A549 (cell line): Measurements from ENCODE around the gene REC8. TPM values are rescaled to one million over a fixed set of nuclear protein-coding genes. Genes with fewer than 3 reads are reported as not detected.

Source experiments
- ATAC-seq, 2 experiments: fragments of 200-7000 bp in 1 of 2; fragments of >200 bp in 1 of 2; cut with Nextera tagmentation in 1 of 2; cut with Tn5 transposase in 1 of 2; 3 replicates each; pipeline versions ENCODE4 v1.8.0 to v1.9.1; 2018 to 2020; ENCODE audit warnings: mild to moderate bottlenecking in 1 of 2, moderate library complexity in 1 of 2
- CTCF ChIA-PET: fragments of 300-600 bp; sonication (Branson Sonifier 250); formaldehyde crosslinking; extraction: SDS; loops from one replicate; lab custom pipeline; 2021; ENCODE audit warnings: antibody characterized with exemption, inconsistent platforms; lab: Yijun Ruan, JAX
- POLR2A ChIA-PET: fragments of 350-600 bp; formaldehyde crosslinking; extraction: SDS; loops from one replicate; lab custom pipeline; 2021; ENCODE audit warnings: antibody characterized with exemption, inconsistent platforms; lab: Yijun Ruan, JAX
- DNase-seq, 2 experiments: peaks; one replicate each; pipeline versions ENCODE4 v3.0.0 to v3.0.0-alpha.2; 2011 to 2016; ENCODE audit warnings: low read depth in 1 of 2, low spot score in 1 of 2
- FAIRE-seq: peaks from 2 replicates; lab custom pipeline; 2011; peaks lifted over from hg19 to GRCh38; lab: Jason Lieb, UNC
- H3K27ac ChIP-seq, 2 experiments: fragments of >200 bp; sonication (Bioruptor Twin); formaldehyde crosslinking; 3 replicates each; pipeline ENCODE4 v1.5.1; 2016 to 2017
- H3K4me1 ChIP-seq: fragments of >200 bp; sonication (Bioruptor Twin); formaldehyde crosslinking; 3 replicates; pipeline ENCODE4 v1.6.1; 2016
- H3K4me2 ChIP-seq: fragments of >200 bp; sonication (Bioruptor Twin); formaldehyde crosslinking; 3 replicates; pipeline ENCODE4 v1.6.1; 2016
- H3K4me3 ChIP-seq: fragments of >200 bp; sonication (Bioruptor Twin); formaldehyde crosslinking; 3 replicates; pipeline ENCODE4 v1.5.1; 2016
- H3K9me3 ChIP-seq: fragments of >200 bp; sonication (Bioruptor Twin); formaldehyde crosslinking; 3 replicates; pipeline ENCODE4 v1.6.1; 2016
- CBX2 ChIP-seq: fragments of 200-600 bp; sonication (generic); IDR thresholded peaks from 2 replicates; pipeline ENCODE4 v1.6.1; 2016; ENCODE audit warnings: low read depth, mild to moderate bottlenecking, borderline replicate concordance
- CBX8 ChIP-seq: fragments of 200-600 bp; sonication (generic); IDR thresholded peaks from 2 replicates; pipeline ENCODE4 v1.6.1; 2016
- EHMT2 ChIP-seq: fragments of 200-600 bp; sonication (generic); IDR thresholded peaks from 2 replicates; pipeline ENCODE4 v1.6.1; 2016; ENCODE audit warnings: antibody characterized with exemption, low read depth, mild to moderate bottlenecking, moderate library complexity
- FOSB ChIP-seq: fragments of 250-450 bp; sonication (Bioruptor Pico); IDR thresholded peaks from 2 replicates; pipeline ENCODE4 v1.5.0; 2020; ENCODE audit warnings: mild to moderate bottlenecking, moderate library complexity
- FOXS1 ChIP-seq: fragments of 250-450 bp; sonication (Bioruptor Pico); IDR thresholded peaks from 2 replicates; pipeline ENCODE4 v1.5.0; 2020; ENCODE audit warnings: mild to moderate bottlenecking, moderate library complexity
- HDAC2 ChIP-seq: fragments of 200-600 bp; sonication (generic); IDR thresholded peaks from 2 replicates; pipeline ENCODE4 v1.6.1; 2016
- HEYL ChIP-seq: fragments of 250-450 bp; sonication (Bioruptor Pico); IDR thresholded peaks from 2 replicates; pipeline ENCODE4 v1.8.0; 2021; ENCODE audit warnings: mild to moderate bottlenecking, moderate library complexity
- HOXA7 ChIP-seq: fragments of 250-450 bp; sonication (Bioruptor Pico); IDR thresholded peaks from 2 replicates; pipeline ENCODE4 v1.5.0; 2020; ENCODE audit warnings: mild to moderate bottlenecking, moderate library complexity
- JUN ChIP-seq, 2 experiments: fragments of >200 bp; sonication (Bioruptor Twin); formaldehyde crosslinking; IDR thresholded peaks; 2 replicates in 1 of 2; 3 replicates in 1 of 2; pipeline ENCODE4 v1.6.1; 2016 to 2017
- JUNB ChIP-seq: fragments of >200 bp; sonication (Bioruptor Twin); formaldehyde crosslinking; IDR thresholded peaks from 2 replicates; pipeline ENCODE4 v1.6.1; 2016
- KDM1A ChIP-seq: fragments of 200-600 bp; sonication (generic); IDR thresholded peaks from 2 replicates; pipeline ENCODE4 v1.6.1; 2016; ENCODE audit warnings: low read depth, mild to moderate bottlenecking
- KDM5A ChIP-seq: fragments of 200-600 bp; sonication (generic); IDR thresholded peaks from 2 replicates; pipeline ENCODE4 v1.6.1; 2016; ENCODE audit warnings: antibody characterized with exemption, mild to moderate bottlenecking
- MYC ChIP-seq: IDR thresholded peaks from 2 replicates; pipeline ENCODE4 v1.6.1; 2012; ENCODE audit warnings: mild to moderate bottlenecking, inconsistent platforms, low read length, improper control_type of control experiment, borderline replicate concordance
- NFE2L2 ChIP-seq: fragments of 150-350 bp; conservative IDR thresholded peaks from 2 replicates; pipeline ENCODE4 v1.6.1; 2014; ENCODE audit warnings: low read length
- NR3C1 ChIP-seq: fragments of >200 bp; sonication (Bioruptor Twin); formaldehyde crosslinking; IDR thresholded peaks from 3 replicates; pipeline ENCODE4 v1.6.1; 2017
- RAD21 ChIP-seq, 2 experiments: fragments of >200 bp in 1 of 2; sonication (Bioruptor Twin) in 1 of 2; formaldehyde crosslinking in 1 of 2; IDR thresholded peaks in 1 of 2; conservative IDR thresholded peaks in 1 of 2; 2 replicates in 1 of 2; 3 replicates in 1 of 2; pipeline ENCODE4 v1.6.1; 2012 to 2018; ENCODE audit warnings: inconsistent platforms in 1 of 2
- RARB ChIP-seq: fragments of 250-450 bp; sonication (Bioruptor Pico); IDR thresholded peaks from 2 replicates; pipeline ENCODE4 v1.8.0; 2021; ENCODE audit warnings: mild to moderate bottlenecking, moderate library complexity
- REST ChIP-seq: fragments of 200-600 bp; sonication (generic); IDR thresholded peaks from 2 replicates; pipeline ENCODE4 v1.6.1; 2016; ENCODE audit warnings: antibody characterized with exemption, mild to moderate bottlenecking, moderate library complexity
- RFX5 ChIP-seq: fragments of 450-650 bp; IDR thresholded peaks from 2 replicates; pipeline ENCODE4 v1.7.1; 2014; ENCODE audit warnings: antibody characterized with exemption, mild to moderate bottlenecking, moderate library complexity
- SMC3 ChIP-seq: fragments of >200 bp; sonication (Bioruptor Twin); formaldehyde crosslinking; IDR thresholded peaks from 3 replicates; pipeline ENCODE4 v1.6.1; 2018; ENCODE audit warnings: inconsistent platforms
- USF2 ChIP-seq: fragments of 450-650 bp; IDR thresholded peaks from 2 replicates; pipeline ENCODE4 v1.6.1; 2014; ENCODE audit warnings: antibody characterized with exemption
- ZC3H11A ChIP-seq: fragments of 450-650 bp; IDR thresholded peaks from 2 replicates; pipeline ENCODE4 v1.6.1; 2014; ENCODE audit warnings: antibody characterized with exemption, mild to moderate bottlenecking
- ZNF302 ChIP-seq: fragments of 250-450 bp; sonication (Bioruptor Pico); IDR thresholded peaks from 2 replicates; pipeline ENCODE4 v1.9.0; 2021; ENCODE audit warnings: inconsistent platforms, mild to moderate bottlenecking, moderate library complexity
- ZSCAN20 ChIP-seq: fragments of 250-450 bp; sonication (Bioruptor Pico); IDR thresholded peaks from 2 replicates; pipeline ENCODE4 v1.8.0; 2022; ENCODE audit warnings: mild to moderate bottlenecking, moderate library complexity
- WGBS: methylation state at CpG from one replicate; pipeline ENCODE4 v1.1.6; 2017; ENCODE audit errors: missing lambda C conversion rate; 5-methylcytosine and 5-hydroxymethylcytosine counted together
- polyA plus RNA-seq, 4 experiments: library from polyadenylated mRNA; depleted of rRNA in 3 of 4; stranded (reverse); fragments of >200 nt; fragmentation: RNase III in 1 of 4; extraction: RNeasy Plus Mini Kit Qiagen cat#74134 plus additional on column Dnase treatment in 1 of 4; gene quantifications; 2 replicates in 3 of 4; 3 replicates in 1 of 4; pipeline ENCODE4 v1.2.3, GENCODE V29; 2011 to 2017
- TF ChIP-seq, protein P1 (sequence below): fragments of 250-450 bp; sonication (Bioruptor Pico); IDR thresholded peaks from 2 replicates; pipeline ENCODE4 v1.5.0; 2021; ENCODE audit warnings: mild to moderate bottlenecking, moderate library complexity, borderline replicate concordance
- TF ChIP-seq, protein P2 (sequence below): fragments of >200 bp; sonication (Bioruptor Twin); formaldehyde crosslinking; IDR thresholded peaks from 2 replicates; pipeline ENCODE4 v1.6.1; 2016
- TF ChIP-seq, protein P3 (sequence below): fragments of 250-450 bp; sonication (Bioruptor Pico); IDR thresholded peaks from 2 replicates; pipeline ENCODE4 v1.5.0; 2020; ENCODE audit warnings: low read depth, mild to moderate bottlenecking, moderate library complexity
- TF ChIP-seq, protein P4 (sequence below): IDR thresholded peaks from 2 replicates; pipeline ENCODE4 v1.6.1; 2012; ENCODE audit warnings: low read depth, borderline replicate concordance

Gene REC8
- polyA plus RNA-seq, 2 of the 4 experiments (the other 2 are of a cell fraction), result 1.9 to 4.2 TPM

- Histone ChIP-seq H3K4me1 (no peaks in the 10 kb centered on the region), H3K4me3 (no peak overlapping the region), H3K27ac (no peak overlapping the region), H3K9me3 (no peaks in the 10 kb centered on the region)
- CTCF ChIA-PET, result interaction anchor here (1.1 to 4.5 kb wide), 6 partner anchors 7 to 37 kb away, joined by 3 to 22 read pairs (median 6); partner anchors contain the start of genes DCAF11, IRF9 and NRL
- peak in 1 of 2 experiments; percentile 31; a peak in 2 of 6 replicates for ATAC-seq
- FAIRE-seq, result no peak
- no peak for DNase-seq
- 85% methylated on average over 9 of the region's 9 CpGs for WGBS
- no peak for TF ChIP-seq ZSCAN20 (CRISPR knock-in tag)
- TF ChIP-seq CBX8, result no peak
- no peak for TF ChIP-seq HEYL (CRISPR knock-in tag)
- TF ChIP-seq FOSB (CRISPR knock-in tag), result no peak
- no peak for TF ChIP-seq RFX5
- TF ChIP-seq RARB, result no peak
- no peak for TF ChIP-seq SMC3
- no peak for TF ChIP-seq ZC3H11A
- no peak for TF ChIP-seq NFE2L2
- no peak for TF ChIP-seq HDAC2
- TF ChIP-seq USF2, result no peak
- TF ChIP-seq KDM1A, result no peak
- TF ChIP-seq KDM5A, result no peak
- TF ChIP-seq, protein P1, sequence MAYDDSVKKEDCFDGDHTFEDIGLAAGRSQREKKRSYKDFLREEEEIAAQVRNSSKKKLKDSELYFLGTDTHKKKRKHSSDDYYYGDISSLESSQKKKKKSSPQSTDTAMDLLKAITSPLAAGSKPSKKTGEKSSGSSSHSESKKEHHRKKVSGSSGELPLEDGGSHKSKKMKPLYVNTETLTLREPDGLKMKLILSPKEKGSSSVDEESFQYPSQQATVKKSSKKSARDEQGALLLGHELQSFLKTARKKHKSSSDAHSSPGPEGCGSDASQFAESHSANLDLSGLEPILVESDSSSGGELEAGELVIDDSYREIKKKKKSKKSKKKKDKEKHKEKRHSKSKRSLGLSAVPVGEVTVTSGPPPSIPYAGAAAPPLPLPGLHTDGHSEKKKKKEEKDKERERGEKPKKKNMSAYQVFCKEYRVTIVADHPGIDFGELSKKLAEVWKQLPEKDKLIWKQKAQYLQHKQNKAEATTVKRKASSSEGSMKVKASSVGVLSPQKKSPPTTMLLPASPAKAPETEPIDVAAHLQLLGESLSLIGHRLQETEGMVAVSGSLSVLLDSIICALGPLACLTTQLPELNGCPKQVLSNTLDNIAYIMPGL (CRISPR knock-in tag), result no peak
- TF ChIP-seq HOXA7 (CRISPR knock-in tag), result no peak
- no peak for TF ChIP-seq MYC
- TF ChIP-seq, protein P2, sequence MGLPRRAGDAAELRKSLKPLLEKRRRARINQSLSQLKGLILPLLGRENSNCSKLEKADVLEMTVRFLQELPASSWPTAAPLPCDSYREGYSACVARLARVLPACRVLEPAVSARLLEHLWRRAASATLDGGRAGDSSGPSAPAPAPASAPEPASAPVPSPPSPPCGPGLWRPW, result no peak
- TF ChIP-seq, all 56 proteins: peak for 0
- no peak overlapping the region for H3K4me2 ChIP-seq
- POLR2A ChIA-PET, result interaction anchor here (2.0 kb wide), 1 partner anchor 9 kb away, joined by 8 read pairs; the partner anchor contains the start of genes DCAF11 and NRL
Measured at GRCh38 chr14:24123424-24124417, 48.2 kb upstream of the REC8 start.

DNA sequence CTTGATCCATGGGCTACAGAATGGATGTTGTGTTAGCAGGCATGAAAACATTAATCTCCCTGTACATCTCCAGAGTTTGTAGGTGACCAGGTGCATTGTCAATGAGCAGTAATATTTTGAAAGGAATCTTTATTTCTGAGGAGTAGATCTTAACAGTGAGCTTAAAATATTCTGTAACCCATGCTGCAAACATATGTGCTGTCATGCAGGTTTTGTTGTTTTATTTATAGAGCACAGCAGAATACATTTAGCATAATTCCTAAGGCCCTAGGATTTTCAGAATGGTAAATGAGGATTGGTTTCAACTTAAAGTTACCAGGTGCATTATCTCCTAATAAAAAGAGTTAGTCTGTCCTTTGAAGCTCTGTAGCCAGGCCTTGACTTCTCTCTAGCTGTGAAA lies 44.9 kb upstream of the REC8 start:
- CTCF ChIA-PET, result interaction anchor here (1.0 to 4.5 kb wide), 6 partner anchors 11 to 181 kb away, joined by 3 to 22 read pairs (median 6); partner anchors contain the start of genes CIDEB, DCAF11, EMC9 and IRF9
- no peak overlapping the region for H3K4me3 ChIP-seq
- H3K4me2 ChIP-seq, result no peak overlapping the region
- FAIRE-seq (no peak), ATAC-seq (no peak), DNase-seq (no peak)
- H3K4me1 ChIP-seq, result no peaks in the 10 kb centered on the region
- no peak overlapping the region for H3K27ac ChIP-seq
- POLR2A ChIA-PET, result interaction anchor here (0.7 to 2.2 kb wide), 4 partner anchors 9 to 45 kb away, joined by 3 to 7 read pairs (median 4); partner anchors contain the start of gene PSME1
- H3K9me3 ChIP-seq, result no peaks in the 10 kb centered on the region
- TF ChIP-seq FOSB (CRISPR knock-in tag), result no peak
- TF ChIP-seq JUNB, result no peak
- no peak for TF ChIP-seq JUN (IDR thresholded peaks at IDR 0.05)
- no peak for TF ChIP-seq CBX2
- no peak for TF ChIP-seq ZNF302 (CRISPR knock-in tag)
- no peak for TF ChIP-seq HOXA7 (CRISPR knock-in tag)
- TF ChIP-seq, protein P3, sequence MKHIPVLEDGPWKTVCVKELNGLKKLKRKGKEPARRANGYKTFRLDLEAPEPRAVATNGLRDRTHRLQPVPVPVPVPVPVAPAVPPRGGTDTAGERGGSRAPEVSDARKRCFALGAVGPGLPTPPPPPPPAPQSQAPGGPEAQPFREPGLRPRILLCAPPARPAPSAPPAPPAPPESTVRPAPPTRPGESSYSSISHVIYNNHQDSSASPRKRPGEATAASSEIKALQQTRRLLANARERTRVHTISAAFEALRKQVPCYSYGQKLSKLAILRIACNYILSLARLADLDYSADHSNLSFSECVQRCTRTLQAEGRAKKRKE (CRISPR knock-in tag), result no peak
- TF ChIP-seq ZC3H11A, result no peak
- no peak for TF ChIP-seq SMC3
- TF ChIP-seq FOXS1 (CRISPR knock-in tag), result no peak
- TF ChIP-seq EHMT2, result no peak
- no peak for TF ChIP-seq KDM1A
- no peak for TF ChIP-seq REST
- no peak for TF ChIP-seq NR3C1
- TF ChIP-seq RAD21 (conservative IDR thresholded peaks at IDR 0.05 in 1 of 2, IDR thresholded peaks at IDR 0.05 in 1 of 2), result no peak
- TF ChIP-seq, protein P4, sequence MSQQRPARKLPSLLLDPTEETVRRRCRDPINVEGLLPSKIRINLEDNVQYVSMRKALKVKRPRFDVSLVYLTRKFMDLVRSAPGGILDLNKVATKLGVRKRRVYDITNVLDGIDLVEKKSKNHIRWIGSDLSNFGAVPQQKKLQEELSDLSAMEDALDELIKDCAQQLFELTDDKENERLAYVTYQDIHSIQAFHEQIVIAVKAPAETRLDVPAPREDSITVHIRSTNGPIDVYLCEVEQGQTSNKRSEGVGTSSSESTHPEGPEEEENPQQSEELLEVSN, result no peak
